ENCODE results near the gene ATOH8. TPM values are rescaled to one million over a fixed set of nuclear protein-coding genes. Genes with fewer than 3 reads are reported as not detected.

The ATOH8 gene
- total and polyA plus RNA-seq, 9 donors, result 9.4 to 37.7 (median 29.6) TPM

- H3K27me3 ChIP-seq, result no peaks in the 10 kb centered on the region
- intact Hi-C loops (cut with DNase I), result no loop called here
- no peaks in the 10 kb centered on the region for H3K36me3 ChIP-seq
- no peak overlapping the region for H3K4me3 ChIP-seq
- peaks cover 22% of the 10 kb centered on the region for H3K4me1 ChIP-seq (ENCODE audit: insufficient read depth)
- H3K27ac ChIP-seq, result no peak overlapping the region
- peak in 1 of 5 donors; percentile 6 for DNase-seq
- no peaks in the 10 kb centered on the region for H3K9me3 ChIP-seq
- TF ChIP-seq POLR2A (IDR thresholded peaks at IDR 0.05) (no peak), CTCF (IDR thresholded peaks at IDR 0.05) (no peak), EP300 (IDR thresholded peaks at IDR 0.05) (no peak)
- 92 to 97% (median 96%) methylated on average over 6 of the region's 6 CpGs for WGBS, 3 donors
These were observed 34.2 kb downstream of the ATOH8 start for GRCh38 chr2:85787981-85788340.

DNA sequence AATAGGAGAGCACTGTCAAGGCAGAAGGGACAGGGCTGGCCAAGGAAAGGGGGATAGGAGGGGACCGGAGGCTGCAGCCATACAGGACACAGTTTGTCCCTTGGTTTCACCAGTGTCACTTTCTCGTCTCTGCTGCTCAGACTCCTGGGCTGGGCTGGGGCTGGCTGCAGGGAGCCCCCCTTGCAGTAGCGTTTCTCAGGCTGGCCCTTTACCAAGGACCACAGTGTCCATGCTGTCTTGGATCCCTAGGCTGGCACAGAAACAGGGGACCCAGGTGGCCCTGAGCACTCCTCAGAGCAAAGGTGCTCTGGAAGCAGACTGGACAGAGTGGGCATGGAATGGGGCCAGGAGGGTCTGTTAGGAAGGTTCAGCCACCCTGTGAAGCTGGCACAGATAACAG, 34.8 kb downstream of the ATOH8 start:
- H3K27me3 ChIP-seq, result no peaks in the 10 kb centered on the region
- TF ChIP-seq POLR2A (IDR thresholded peaks at IDR 0.05) (no peak), CTCF (IDR thresholded peaks at IDR 0.05) (no peak), EP300 (IDR thresholded peaks at IDR 0.05) (no peak)
- peak in 1 of 5 donors; percentile 15 for DNase-seq
- 76 to 92% (median 87%) methylated on average over 3 of the region's 3 CpGs for WGBS, 3 donors
- no peaks in the 10 kb centered on the region for H3K36me3 ChIP-seq
- peaks cover 23% of the 10 kb centered on the region for H3K4me1 ChIP-seq (ENCODE audit: insufficient read depth)
- H3K9me3 ChIP-seq, result no peaks in the 10 kb centered on the region
- intact Hi-C loops (cut with DNase I), result no loop called here
- H3K4me3 ChIP-seq, result no peak overlapping the region
- H3K27ac ChIP-seq, result no peak overlapping the region

GRCh38 chr2:85789271-85789670, 35.5 kb downstream of the ATOH8 start:
- Histone ChIP-seq H3K27me3 (no peaks in the 10 kb centered on the region), H3K4me3 (no peak overlapping the region), H3K36me3 (no peaks in the 10 kb centered on the region), H3K27ac (no peak overlapping the region), H3K9me3 (no peaks in the 10 kb centered on the region), H3K4me1 (ENCODE audit: insufficient read depth) (peaks cover 27% of the 10 kb centered on the region)
- intact Hi-C loops (cut with DNase I), result no loop called here
- DNase-seq, result no peak
- TF ChIP-seq POLR2A (IDR thresholded peaks at IDR 0.05) (no peak), EP300 (IDR thresholded peaks at IDR 0.05) (no peak), CTCF (IDR thresholded peaks at IDR 0.05) (no peak)
- WGBS, 3 donors, result 90 to 96% (median 92%) methylated on average over 5 of the region's 5 CpGs

DNA sequence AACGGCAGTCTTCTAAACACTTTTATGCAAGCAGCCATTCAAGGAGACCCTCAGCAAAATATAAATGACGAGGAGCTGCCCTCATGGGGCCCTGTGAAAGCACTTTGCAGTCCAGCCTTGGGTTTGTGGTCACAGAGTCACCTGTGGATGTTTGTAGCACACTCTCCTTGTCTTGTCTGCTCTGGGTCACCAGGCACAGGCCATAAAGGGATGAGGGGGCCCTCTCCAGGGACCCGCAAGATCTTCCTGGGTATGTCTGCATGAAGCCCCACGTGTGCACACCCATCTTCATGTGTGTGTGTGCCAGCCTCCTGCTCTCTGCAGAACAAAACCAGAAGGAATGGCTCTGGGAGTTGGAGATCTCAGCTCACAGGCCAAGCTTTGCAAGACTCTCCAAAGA, 36.2 kb downstream of the ATOH8 start:
- 86 to 95% (median 86%) methylated on average over 4 of the region's 4 CpGs for WGBS, 3 donors
- no peak overlapping the region for H3K4me3 ChIP-seq
- no peak for DNase-seq
- H3K36me3 ChIP-seq, result no peaks in the 10 kb centered on the region
- H3K27me3 ChIP-seq, result no peaks in the 10 kb centered on the region
- H3K9me3 ChIP-seq, result no peaks in the 10 kb centered on the region
- no peak overlapping the region for H3K27ac ChIP-seq
- peaks cover 32% of the 10 kb centered on the region for H3K4me1 ChIP-seq (ENCODE audit: insufficient read depth)
- TF ChIP-seq EP300 (IDR thresholded peaks at IDR 0.05), result no peak
- TF ChIP-seq POLR2A (IDR thresholded peaks at IDR 0.05), result no peak
- no peak for TF ChIP-seq CTCF (IDR thresholded peaks at IDR 0.05)
- intact Hi-C loops (cut with DNase I), result no loop called here
